HUDEP-2 (cell line): ENCODE data around the gene MYO7B.

Experiments used
- DNase-seq, 76 experiments: peaks; one replicate each; lab custom pipeline; 2025; ENCODE audit not compliant: unreplicated experiment in 76 of 76; lab: John Stamatoyannopoulos, UW

Gene MYO7B

DNA sequence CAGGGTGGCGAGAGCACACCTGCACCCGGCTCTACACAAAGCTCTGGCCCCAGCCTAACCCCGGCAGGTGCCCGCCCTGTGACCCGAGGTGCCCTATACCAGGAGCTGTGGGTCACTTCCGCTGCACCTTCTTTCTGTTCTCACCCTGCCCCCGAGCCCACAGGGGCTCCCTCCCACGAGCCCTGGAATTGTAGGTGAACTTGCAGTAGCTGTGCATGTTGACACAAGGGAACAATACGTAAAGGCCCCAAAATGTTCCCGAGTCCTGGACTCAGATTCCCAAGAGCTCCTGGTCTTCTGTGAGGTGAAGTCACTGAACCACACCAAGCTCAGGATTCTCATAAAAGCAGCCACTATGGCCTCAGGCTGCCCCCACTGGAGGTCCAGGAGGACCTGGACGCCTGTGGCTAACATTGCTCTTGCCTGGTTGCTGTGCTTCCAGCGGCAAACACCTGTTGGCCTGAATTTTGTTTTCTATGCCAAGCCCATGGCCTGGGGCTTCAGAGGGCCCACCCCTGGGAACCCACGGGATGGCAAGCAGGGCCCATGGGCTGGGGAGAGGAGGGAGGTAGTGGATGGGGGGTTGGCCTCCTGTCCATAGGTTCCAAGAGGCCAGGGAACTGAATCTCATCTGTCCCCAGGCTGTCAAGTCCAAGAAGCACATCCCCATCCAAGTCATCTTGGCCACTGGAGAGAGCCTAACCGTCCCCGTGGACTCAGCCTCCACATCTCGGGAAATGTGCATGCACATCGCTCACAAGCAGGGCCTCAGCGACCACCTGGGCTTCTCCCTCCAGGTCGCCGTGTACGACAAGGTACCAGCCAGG is 87.3 kb downstream of the MYO7B start:
- no peak for DNase-seq

DNA sequence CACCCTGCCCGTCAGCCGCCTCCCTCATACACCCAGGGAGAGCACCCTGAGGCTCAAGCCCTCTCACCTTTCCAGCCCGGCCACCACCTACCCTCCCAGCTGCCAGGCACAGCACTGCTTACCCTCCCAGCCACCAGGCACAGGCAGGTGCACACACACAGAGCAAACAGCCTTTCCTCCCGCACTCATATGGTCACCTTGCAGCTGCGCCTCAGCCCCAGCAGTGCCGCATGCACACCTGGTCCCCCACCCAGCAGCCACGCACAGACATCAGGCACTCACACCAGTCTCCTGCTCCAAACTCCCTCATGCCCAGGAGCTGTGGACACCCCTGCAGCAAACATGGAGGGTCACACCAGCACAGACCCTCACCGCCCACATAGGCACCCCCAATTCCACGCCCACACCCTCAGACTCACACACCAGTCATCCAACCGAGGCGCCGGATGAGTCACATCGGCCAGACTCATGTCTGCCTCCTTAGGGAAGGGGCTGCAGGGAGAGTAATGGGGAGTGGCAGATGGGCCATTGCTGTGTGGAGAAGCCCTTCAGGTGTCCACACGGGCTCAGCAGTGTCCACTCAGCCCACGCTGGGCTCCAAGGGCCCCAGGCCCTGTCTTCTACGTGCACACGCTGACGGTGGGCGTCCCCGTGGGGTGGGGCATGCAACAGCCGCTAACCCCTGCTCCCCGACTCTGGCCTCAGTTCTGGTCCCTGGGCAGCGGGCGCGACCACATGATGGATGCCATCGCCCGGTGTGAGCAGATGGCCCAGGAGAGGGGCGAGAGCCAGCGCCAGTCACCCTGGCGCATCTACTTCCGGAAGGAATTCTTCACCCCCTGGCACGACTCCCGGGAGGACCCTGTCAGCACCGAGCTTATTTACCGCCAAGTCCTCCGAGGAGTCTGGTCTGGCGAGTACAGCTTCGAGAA is 88.2 kb downstream of the MYO7B start:
- no peak for DNase-seq

DNA sequence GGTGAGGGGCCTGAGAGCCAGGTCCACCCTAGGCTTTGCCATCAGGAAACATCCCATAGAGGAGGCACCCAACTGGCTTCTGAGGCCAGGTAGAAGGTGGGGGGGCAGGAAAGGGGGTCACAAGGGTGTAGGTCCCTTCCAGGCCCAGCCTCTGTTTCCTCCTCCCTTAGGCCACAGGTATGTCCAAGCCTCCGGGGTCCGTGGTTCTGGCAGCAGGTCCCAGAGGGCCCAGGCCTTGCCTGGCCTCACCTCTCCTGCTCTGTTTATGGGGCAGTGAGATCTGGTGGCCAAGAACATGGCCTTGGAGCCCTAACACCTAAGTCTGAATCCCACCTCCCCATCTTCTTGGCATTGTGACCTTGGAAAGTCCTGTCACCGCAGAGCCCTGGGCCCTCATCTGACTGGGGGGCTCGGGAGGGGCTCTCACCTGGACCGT is 88.9 kb downstream of the MYO7B start:
- DNase-seq = no peak

DNA sequence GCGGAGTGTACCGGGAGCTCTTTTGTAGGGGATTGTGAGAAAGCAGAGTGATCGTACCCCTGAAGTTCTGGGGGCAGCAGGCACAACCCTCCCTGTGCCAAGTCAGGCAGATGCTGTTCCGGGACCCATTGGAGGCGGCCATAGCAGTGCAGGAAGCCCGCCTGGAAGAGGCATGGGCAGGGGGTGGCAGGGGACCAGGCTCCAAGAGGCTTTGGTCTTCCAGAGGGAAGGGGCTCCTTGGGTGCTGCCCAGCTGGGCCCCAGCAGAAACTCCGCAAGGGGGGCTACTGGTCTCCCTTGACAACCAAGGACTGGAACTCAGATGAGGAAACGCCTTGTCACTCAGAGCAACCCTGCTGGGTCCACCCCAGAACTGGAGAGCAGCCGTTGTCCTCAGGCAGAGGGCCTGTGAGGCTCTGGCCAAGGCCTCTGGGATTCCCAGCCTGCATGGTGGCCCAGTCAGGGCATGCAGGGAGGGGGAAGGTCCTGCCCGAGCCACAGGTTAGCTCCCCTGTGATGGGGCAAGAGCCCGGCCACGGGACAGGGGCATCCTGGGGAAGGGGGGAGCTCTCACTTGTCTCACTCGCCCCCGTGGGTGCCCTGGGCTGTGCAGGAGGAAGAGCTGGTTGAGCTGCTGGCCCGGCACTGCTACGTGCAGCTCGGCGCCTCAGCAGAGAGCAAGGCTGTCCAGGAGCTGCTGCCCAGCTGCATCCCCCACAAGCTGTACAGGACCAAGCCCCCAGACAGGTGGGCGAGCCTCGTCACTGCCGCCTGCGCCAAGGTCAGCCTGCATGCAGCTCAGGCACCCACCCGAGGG is 89.5 kb downstream of the MYO7B start:
- no peak for DNase-seq

DNA sequence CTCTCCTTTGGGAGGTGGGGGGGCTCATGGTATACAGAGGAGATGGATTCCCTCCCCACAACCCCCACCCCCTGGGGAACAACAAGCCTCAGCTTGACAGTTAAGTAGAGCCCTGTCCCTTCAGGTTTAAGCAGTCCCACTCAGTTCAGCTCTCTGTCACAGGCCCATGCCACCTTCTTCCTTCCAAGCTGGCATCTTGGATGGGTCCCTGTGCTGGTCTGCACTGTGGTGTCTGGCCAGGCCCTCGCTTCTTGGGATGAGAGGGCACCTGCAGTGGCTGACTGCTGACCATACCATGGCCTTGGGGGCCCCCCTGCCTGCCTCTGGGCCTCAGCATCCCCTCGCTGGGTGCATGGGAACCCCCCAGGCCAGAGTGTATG is 90.1 kb downstream of the MYO7B start:
- DNase-seq = no peak

DNA sequence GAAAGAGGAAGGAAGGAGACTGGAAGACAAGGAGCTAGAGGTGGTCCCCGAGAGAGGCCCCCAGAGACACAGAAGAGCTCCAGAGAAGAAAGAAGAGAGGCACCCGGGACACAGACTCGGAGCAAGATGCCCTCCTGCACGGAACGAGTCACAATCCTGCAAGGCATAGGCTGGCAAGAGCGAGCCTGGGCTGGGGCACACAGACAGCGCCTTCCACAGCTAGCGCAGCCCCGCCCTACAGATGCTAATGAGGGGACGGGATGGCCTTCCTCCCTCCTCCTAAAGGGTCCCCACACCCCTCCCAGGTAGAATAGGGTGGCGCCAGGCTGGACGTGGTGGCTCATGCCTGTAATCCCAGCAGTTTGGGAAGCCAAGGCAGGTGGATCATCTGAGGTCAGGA is 90.7 kb downstream of the MYO7B start:
- DNase-seq = no peak

DNA sequence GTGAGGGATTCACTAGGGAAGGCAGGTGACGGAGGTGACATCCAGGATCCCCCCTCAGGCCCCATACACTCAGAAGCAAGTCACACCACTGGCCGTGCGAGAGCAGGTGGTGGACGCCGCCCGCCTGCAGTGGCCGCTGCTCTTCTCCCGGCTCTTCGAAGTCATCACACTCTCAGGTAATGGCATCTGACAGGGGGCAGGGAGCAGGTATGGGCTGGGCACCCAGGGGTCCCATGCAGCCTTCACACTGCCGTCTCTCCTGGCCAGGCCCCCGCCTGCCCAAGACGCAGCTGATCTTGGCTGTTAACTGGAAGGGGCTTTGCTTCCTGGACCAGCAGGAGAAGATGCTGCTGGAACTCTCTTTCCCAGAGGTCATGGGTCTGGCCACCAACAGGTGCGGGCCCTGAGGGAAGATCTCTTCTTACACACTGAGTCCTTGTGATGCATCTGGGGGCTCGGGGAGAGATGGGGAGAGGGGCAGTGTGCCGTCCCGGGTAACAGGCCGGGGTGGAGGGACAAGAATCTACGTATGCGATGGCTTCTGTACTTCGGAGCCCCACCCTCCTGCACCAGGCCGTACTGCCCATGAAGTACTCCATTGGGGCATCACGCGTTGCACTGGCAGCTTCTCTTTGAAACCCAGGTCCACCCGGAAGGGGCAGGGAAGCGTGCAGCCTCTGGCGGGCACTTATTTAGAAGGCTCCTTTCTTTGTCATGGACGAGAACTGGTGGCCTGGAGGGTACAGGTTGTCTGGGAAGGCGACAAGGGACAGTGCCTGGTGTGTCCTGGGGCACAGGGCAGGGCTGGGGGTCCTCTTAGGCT is 91.6 kb downstream of the MYO7B start:
- no peak for DNase-seq

DNA sequence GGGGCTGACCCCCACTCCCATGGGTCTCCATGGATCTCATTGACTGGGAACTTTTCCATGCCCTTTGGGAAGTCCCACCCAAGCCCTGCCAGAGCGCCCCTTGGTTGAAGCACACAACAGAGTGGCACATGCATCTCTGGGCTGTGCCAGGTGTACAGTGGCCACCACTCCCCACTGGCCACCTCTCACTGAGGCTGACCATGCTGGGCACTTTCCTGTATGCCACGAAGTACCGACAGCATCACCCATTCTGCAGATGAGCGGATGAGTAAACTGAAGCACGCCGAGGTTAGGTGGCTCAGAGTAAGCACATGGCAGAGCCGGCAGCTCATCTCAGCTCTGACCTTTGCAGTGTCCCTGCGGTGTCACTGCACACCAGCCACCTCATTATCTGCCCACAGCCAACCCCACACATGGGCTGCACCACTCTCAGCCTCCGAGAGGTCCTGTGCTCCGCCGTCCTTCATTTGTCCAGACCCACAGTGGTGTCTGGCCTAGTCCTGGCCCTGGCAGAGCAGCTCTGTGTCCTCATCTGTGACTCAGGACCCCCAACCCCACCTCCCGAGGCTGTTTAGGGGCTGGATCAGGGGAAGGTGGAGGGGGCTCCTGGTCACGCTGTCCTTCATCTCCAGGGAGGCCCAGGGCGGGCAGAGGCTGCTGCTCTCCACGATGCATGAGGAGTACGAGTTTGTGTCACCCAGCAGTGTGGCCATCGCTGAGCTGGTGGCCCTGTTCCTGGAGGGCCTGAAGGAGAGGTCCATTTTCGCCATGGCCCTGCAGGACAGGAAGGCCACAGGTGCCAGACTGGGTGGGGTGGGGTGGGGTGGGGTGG is 92.5 kb downstream of the MYO7B start:
- no peak for DNase-seq

DNA sequence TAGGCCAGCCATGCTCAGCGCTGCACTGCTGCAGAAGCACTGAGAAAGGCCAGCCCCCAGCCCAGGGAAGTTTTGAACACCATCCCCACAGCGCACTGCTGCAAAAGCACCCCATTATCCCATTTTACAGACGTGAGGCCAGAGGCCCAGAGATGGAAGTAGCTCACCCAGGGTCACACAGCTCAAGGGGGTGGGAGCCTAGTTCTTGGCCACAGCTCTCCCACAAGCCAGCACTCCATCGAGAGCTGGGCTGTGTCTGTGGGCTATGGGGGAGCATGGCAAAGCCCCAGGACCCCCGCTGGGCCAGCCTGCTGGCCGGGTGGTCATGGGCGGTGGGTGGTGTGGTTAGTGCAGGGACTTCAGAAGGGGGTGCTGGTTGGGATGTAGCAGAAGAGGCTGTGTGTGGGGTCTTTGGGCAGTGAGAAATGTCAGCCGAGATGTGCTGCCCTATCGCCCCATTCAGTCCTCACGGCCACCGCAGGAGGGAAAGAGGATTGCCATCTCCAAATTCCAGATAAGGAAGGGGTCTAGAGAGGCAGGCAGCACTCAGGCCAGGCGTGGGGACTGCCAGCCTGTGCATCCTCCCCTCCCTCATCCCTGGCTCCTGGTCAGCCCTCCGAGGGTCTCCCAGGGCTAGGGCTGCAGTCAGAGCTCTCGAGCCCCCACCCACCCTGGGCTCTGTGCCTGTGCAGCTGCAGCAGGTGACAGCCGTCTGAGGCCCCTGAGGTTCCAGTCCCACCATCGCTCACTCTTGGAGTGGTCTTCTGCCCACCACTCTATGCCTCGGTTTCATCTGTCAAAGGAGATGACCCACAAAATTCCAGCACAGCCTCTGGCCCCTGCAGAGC is 93.5 kb downstream of the MYO7B start:
- no peak for DNase-seq

DNA sequence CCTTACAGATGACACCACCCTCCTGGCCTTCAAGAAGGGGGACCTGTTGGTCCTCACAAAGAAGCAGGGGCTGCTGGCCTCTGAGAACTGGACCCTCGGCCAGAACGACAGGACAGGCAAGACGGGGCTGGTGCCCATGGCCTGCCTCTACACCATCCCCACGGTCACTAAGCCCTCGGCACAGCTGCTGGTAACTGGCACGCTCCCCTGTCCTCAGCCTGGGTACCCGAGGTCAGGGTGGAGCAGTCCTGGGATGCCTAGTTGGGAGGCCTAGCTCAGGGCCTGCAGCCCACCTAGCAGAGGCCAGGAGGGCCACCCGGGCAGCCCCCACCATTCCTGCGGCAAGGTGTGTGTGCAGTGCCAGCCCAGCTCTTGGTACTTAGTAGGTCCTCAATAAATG is 94.2 kb downstream of the MYO7B start:
- DNase-seq = no peak

DNA sequence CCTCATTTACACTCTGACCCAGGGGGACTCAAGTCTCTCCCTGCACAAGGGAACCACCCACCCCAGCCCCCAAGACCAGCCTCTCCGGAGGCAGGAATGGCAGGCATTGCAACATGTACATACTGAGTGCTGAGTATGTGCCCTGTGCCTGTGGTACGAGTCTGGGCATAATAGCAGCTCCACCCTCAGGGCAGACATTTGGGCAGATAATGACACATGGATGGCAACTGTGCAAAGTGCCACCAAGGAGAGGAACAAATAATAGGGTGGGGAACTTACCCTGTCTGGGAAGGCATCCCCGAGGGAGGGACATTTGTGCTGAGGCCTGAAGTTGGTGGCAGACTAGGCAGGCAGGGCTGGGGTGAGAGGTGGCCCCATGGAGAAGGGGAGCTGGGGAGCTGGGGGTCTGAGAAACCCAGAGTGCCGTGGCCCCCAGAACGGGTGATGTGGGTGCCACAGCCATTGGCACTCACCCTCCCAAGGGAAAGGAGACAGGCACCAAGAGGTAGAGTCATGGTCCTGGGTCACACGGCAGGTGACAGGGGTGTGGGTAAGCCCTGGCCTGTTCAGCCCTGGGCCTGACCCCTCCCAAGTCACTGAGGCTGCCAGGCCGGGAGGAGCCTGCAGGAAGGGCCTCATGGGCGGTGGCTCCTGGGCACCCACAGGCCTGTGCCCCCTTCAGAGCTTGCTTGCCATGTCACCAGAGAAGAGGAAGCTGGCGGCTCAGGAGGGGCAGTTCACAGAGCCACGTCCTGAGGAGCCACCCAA is 94.8 kb downstream of the MYO7B start:
- DNase-seq = no peak

DNA sequence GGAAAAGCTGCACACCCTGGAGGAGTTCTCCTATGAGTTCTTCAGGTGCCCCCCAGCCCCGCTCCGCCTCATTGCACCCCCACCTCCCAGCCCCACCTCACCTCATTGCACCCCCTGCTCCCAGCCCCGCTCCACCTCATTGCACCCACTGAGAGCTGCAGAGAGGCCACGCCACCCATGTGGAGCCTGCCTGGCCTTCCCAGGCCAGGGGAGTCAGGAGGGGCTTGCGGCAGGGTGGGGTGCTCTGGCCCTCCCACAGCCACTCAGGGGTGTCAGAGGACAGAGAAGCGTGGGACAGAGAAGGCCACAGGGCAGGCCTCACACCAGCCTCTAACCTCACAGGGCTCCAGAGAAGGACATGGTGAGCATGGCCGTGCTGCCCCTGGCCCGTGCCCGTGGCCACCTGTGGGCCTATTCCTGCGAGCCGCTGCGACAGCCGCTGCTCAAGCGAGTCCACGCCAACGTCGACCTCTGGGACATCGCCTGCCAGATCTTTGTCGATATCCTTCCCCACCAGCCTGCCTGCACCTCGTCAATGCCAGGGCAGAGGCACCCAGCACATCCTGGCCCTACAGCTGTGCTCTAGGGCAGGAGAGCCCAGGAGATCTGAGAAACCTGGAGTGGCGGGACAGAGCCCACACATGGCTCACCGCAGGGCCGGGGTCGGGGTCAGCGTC is 95.5 kb downstream of the MYO7B start:
- no peak for DNase-seq

DNA sequence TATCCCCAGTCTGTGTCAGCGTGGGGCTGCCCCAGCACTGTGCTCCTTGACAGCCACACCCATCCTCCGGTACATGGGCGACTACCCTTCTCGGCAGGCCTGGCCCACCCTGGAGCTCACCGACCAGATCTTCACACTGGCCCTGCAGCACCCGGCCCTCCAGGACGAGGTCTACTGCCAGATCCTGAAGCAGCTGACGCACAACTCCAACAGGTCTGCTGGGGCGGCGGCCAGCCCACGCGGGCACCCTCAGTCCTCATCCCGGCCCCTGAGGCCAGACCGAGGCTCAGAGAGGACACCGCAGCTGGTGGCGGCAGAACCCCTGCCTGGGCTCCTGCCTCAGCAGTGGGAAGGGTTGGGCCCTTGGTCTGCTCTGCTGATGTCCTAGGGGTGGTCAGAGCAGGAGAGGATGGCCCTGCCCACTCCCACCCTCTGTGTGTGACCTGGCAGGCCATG is 96.1 kb downstream of the MYO7B start:
- DNase-seq = no peak

DNA sequence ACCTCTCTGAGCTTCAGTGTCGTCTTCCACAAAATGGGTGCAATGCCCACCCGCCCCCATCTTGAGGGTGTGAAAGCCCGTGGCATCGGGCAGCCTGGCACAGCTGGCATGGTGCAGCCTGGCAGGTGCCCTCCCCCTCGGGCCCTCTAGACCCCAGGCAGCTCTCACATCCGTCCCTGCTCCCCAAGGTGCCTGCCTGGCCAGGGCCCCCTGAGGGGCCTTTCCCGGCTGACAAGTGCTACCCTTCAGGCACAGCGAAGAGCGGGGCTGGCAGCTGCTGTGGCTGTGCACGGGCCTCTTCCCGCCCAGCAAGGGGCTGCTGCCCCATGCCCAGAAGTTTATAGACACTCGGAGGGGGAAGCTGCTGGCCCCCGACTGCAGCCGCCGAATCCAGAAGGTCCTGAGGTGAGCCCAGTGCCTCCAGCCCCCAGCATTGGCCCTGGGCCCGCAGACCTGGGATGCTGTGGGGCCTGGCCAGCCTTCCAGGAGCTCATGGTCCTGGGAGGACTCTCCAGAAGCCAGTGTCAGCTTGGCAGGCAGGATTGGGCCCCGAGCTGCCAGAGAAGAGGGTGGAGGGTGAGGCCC is 96.6 kb downstream of the MYO7B start:
- DNase-seq = no peak

DNA sequence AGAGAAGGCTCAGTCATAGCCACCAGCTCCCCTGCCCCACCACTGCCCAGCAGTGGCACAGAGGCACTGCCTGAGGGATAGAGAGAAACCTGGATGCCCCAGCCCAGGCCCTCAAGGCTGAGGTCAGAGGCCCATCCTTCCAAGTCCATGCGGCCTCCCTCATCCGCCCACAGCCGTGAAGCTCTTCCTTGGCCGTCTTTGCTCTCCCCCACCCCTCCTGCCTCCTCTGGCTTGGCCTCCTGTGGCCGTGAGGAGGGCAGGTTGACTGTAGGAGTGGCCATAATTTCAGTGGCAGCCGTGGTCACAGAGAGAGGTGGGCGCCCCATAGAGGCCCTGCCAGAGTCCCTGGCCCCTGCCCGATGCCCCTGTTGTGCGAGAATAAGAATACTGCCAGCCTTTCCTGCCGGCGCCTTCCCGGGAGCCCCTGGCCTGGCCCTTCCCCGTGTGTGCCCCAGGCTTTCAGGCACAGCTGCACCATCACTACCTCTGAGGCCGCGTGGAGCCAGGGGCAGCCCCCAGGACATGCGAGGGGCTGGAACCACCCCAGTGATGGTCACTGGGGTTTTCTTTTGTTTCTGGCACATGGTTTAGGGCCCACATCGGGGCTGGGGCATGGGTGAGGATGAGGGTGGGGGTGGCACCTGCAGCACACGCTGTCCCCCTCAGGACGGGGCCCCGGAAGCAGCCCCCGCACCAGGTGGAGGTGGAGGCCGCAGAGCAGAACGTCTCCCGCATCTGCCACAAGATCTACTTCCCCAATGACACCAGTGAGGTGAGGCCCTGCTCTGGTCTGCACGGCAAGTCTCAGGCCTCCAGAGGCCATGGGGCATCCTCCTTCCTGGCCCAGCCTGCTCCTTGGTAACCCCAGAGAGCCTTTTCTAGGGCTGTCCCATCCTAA is 97.4 kb downstream of the MYO7B start:
- no peak for DNase-seq
